HG03064 (cell line): ENCODE results near the gene VPREB1.
"Not testable (repeated sequence)": the region's sequence is repeated elsewhere in the genome, so short reads cannot be mapped to it uniquely, and the experiment has no call there.

Experiments
- ATAC-seq: cut with Tn5 transposase; IDR thresholded peaks from one replicate; pipeline ENCODE4 v1.9.1; 2021; ENCODE audit warnings: low read depth; ENCODE audit not compliant: unreplicated experiment

VPREB1 gene

GRCh38 chr22:22210889-22211833 lies 33.4 kb upstream of the VPREB1 start:
- no peak for ATAC-seq

- ATAC-seq, result no peak
Measured at GRCh38 chr22:22213231-22213630, 31.4 kb upstream of the VPREB1 start.

- ATAC-seq, result no peak
Measured at GRCh38 chr22:22214819-22215329, 29.7 kb upstream of the VPREB1 start.

- no peak for ATAC-seq
Measured at GRCh38 chr22:22215659-22216449, 28.7 kb upstream of the VPREB1 start.

GRCh38 chr22:22216450-22216959 lies 28.1 kb upstream of the VPREB1 start:
- no peak for ATAC-seq

GRCh38 chr22:22218302-22218701 lies 26.3 kb upstream of the VPREB1 start:
- ATAC-seq, result no peak

GRCh38 chr22:22219140-22219996 lies 25.2 kb upstream of the VPREB1 start:
- ATAC-seq, result no peak

- ATAC-seq, result not testable (repeated sequence)
Measured at GRCh38 chr22:22221043-22221442, 23.5 kb upstream of the VPREB1 start.

GRCh38 chr22:22226448-22227187 lies 18.0 kb upstream of the VPREB1 start:
- no peak for ATAC-seq

- no peak for ATAC-seq
Measured at GRCh38 chr22:22228421-22228820, 16.2 kb upstream of the VPREB1 start.

- ATAC-seq, result no peak
Measured at GRCh38 chr22:22228921-22229320, 15.7 kb upstream of the VPREB1 start.

GRCh38 chr22:22229683-22230420 lies 14.7 kb upstream of the VPREB1 start:
- ATAC-seq, result no peak

- no peak for ATAC-seq
Measured at GRCh38 chr22:22230438-22230837, 14.1 kb upstream of the VPREB1 start.

- no peak for ATAC-seq
Measured at GRCh38 chr22:22233081-22233480, 11.5 kb upstream of the VPREB1 start.

GRCh38 chr22:22235558-22235957 lies 9.0 kb upstream of the VPREB1 start:
- ATAC-seq, result no peak

GRCh38 chr22:22237521-22237920 lies 7.1 kb upstream of the VPREB1 start:
- no peak for ATAC-seq

GRCh38 chr22:22239311-22239939 lies 5.2 kb upstream of the VPREB1 start:
- no peak for ATAC-seq

GRCh38 chr22:22241554-22241898 lies 3.1 kb upstream of the VPREB1 start:
- no peak for ATAC-seq
